Hepatocyte (in vitro differentiated cells): ENCODE measurements around the gene TCF4. TPM values are rescaled to one million over a fixed set of nuclear protein-coding genes. Genes with fewer than 3 reads are reported as not detected.

Source experiments
- DNase-seq: peaks from one replicate; pipeline ENCODE4 v3.0.0-alpha.2; 2016; ENCODE audit warnings: low spot score
- H2AFZ ChIP-seq: fragments of 200-600 bp; sonication (generic); 2 replicates; pipeline ENCODE4 v1.6.0; 2016; ENCODE audit warnings: antibody characterized with exemption, mild to moderate bottlenecking
- H3K27ac ChIP-seq: fragments of 200-600 bp; sonication (generic); 2 replicates; pipeline ENCODE4 v1.5.1; 2016; ENCODE audit warnings: mild to moderate bottlenecking
- H3K27me3 ChIP-seq: fragments of 200-600 bp; sonication (generic); 2 replicates; pipeline ENCODE4 v1.6.1; 2016
- H3K36me3 ChIP-seq: fragments of 200-600 bp; sonication (generic); replicated peaks from 2 replicates; pipeline ENCODE4 v1.5.1; 2016; ENCODE audit warnings: low read depth; ENCODE audit not compliant: insufficient read depth
- H3K4me1 ChIP-seq: fragments of 200-600 bp; sonication (generic); 2 replicates; pipeline ENCODE4 v1.5.1; 2016; ENCODE audit warnings: mild to moderate bottlenecking, moderate library complexity; ENCODE audit not compliant: insufficient read depth
- H3K4me2 ChIP-seq: fragments of 200-600 bp; sonication (generic); 2 replicates; pipeline ENCODE4 v1.6.0; 2016
- H3K4me3 ChIP-seq: fragments of 200-600 bp; sonication (generic); 2 replicates; pipeline ENCODE4 v1.5.1; 2016; ENCODE audit warnings: mild to moderate bottlenecking
- H3K79me2 ChIP-seq: fragments of 200-600 bp; sonication (generic); 2 replicates; pipeline ENCODE4 v1.6.0; 2017; ENCODE audit warnings: mild to moderate bottlenecking
- H3K9me2 ChIP-seq: fragments of 200-600 bp; sonication (generic); replicated peaks from 2 replicates; pipeline ENCODE4 v1.6.0; 2017; ENCODE audit warnings: mild to moderate bottlenecking; ENCODE audit not compliant: insufficient read depth
- H3K9me3 ChIP-seq: fragments of 200-600 bp; sonication (generic); 2 replicates; pipeline ENCODE4 v1.5.1; 2016; ENCODE audit warnings: low read depth, mild to moderate bottlenecking
- H4K20me1 ChIP-seq: fragments of 200-600 bp; sonication (generic); 2 replicates; pipeline ENCODE4 v1.6.0; 2016; ENCODE audit warnings: mild to moderate bottlenecking; ENCODE audit not compliant: insufficient read depth, poor library complexity, severe bottlenecking
- EZH2 ChIP-seq: fragments of 200-600 bp; sonication (generic); IDR thresholded peaks from 2 replicates; pipeline ENCODE4 v1.6.1; 2016; ENCODE audit warnings: antibody characterized with exemption, mild to moderate bottlenecking, borderline replicate concordance
- EZH2phosphoT487 ChIP-seq: fragments of 200-600 bp; sonication (generic); IDR thresholded peaks from one replicate; pipeline ENCODE4 v1.6.1; 2018; ENCODE audit warnings: antibody characterized with exemption, mild to moderate bottlenecking, low read depth, moderate library complexity; ENCODE audit not compliant: unreplicated experiment, severe bottlenecking
- WGBS: methylation state at CpG from one replicate; pipeline ENCODE4 v1.1.6; 2016; ENCODE audit warnings: low lambda C conversion rate; ENCODE audit errors: missing lambda C conversion rate; 5-methylcytosine and 5-hydroxymethylcytosine counted together
- polyA plus RNA-seq: library from polyadenylated mRNA; unstranded; fragments of >200 nt; fragmentation: Nextera tagmentation; extraction: Ambion mirVana; gene quantifications from 2 replicates; pipeline ENCODE4 v1.2.1, GENCODE V29; 2016
- total RNA-seq: library from RNA; depleted of rRNA; stranded (reverse); fragments of >200 nt; gene quantifications from 2 replicates; pipeline ENCODE4 v1.2.3, GENCODE V29; 2014
- TF ChIP-seq, protein P1 (sequence below): fragments of 200-600 bp; sonication (generic); IDR thresholded peaks from 2 replicates; pipeline ENCODE4 v1.5.1; 2016; ENCODE audit warnings: antibody characterized with exemption, mild to moderate bottlenecking; ENCODE audit not compliant: poor library complexity

TCF4 gene
- total and polyA plus RNA-seq, 2 experiments from 2014 or later = 40.5 to 65.2 TPM

- H3K27ac ChIP-seq = peak overlapping the region; percentile 84
- peaks cover 44% of the 10 kb centered on the region for H3K79me2 ChIP-seq
- H3K27me3 ChIP-seq = no peaks in the 10 kb centered on the region
- TF ChIP-seq, protein P1, sequence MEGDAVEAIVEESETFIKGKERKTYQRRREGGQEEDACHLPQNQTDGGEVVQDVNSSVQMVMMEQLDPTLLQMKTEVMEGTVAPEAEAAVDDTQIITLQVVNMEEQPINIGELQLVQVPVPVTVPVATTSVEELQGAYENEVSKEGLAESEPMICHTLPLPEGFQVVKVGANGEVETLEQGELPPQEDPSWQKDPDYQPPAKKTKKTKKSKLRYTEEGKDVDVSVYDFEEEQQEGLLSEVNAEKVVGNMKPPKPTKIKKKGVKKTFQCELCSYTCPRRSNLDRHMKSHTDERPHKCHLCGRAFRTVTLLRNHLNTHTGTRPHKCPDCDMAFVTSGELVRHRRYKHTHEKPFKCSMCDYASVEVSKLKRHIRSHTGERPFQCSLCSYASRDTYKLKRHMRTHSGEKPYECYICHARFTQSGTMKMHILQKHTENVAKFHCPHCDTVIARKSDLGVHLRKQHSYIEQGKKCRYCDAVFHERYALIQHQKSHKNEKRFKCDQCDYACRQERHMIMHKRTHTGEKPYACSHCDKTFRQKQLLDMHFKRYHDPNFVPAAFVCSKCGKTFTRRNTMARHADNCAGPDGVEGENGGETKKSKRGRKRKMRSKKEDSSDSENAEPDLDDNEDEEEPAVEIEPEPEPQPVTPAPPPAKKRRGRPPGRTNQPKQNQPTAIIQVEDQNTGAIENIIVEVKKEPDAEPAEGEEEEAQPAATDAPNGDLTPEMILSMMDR = no peak
- TF ChIP-seq EZH2phosphoT487 (no peak), EZH2 (no peak)
- WGBS = 93% methylated on average over 6 of the region's 6 CpGs
- DNase-seq = no peak
- H3K4me1 ChIP-seq = peaks cover 9% of the 10 kb centered on the region
- no peaks in the 10 kb centered on the region for H3K9me3 ChIP-seq
- peak overlapping the region; percentile 72 for H3K4me2 ChIP-seq
- H2AFZ ChIP-seq = no peak overlapping the region
- no peak overlapping the region for H3K4me3 ChIP-seq
- H4K20me1 ChIP-seq = no peaks in the 10 kb centered on the region
- H3K9me2 ChIP-seq = no peaks in the 10 kb centered on the region
- no peaks in the 10 kb centered on the region for H3K36me3 ChIP-seq
These were observed 189.1 kb downstream of the TCF4 start for GRCh38 chr18:55398858-55399257.

GRCh38 chr18:55396979-55397378 lies 191.0 kb downstream of the TCF4 start:
- WGBS = 57% methylated on average over 2 of the region's 2 CpGs
- Histone ChIP-seq H4K20me1 (no peaks in the 10 kb centered on the region), H3K9me2 (no peaks in the 10 kb centered on the region), H3K9me3 (no peaks in the 10 kb centered on the region), H3K27me3 (no peaks in the 10 kb centered on the region), H3K4me2 (no peak overlapping the region), H3K4me1 (peaks cover 3% of the 10 kb centered on the region), H3K79me2 (peaks cover 45% of the 10 kb centered on the region), H3K4me3 (no peak overlapping the region), H3K27ac (no peak overlapping the region), H2AFZ (no peak overlapping the region), H3K36me3 (no peaks in the 10 kb centered on the region)
- TF ChIP-seq, protein P1 = no peak
- TF ChIP-seq EZH2phosphoT487 (no peak), EZH2 (no peak)
- DNase-seq = no peak

GRCh38 chr18:55396267-55396905 lies 191.6 kb downstream of the TCF4 start:
- Histone ChIP-seq H3K9me3 (no peaks in the 10 kb centered on the region), H2AFZ (no peak overlapping the region), H3K27me3 (no peaks in the 10 kb centered on the region), H3K27ac (no peak overlapping the region), H3K4me3 (no peak overlapping the region), H3K4me2 (no peak overlapping the region), H3K9me2 (no peaks in the 10 kb centered on the region), H3K79me2 (peaks cover 46% of the 10 kb centered on the region), H3K36me3 (no peaks in the 10 kb centered on the region), H3K4me1 (peaks cover 3% of the 10 kb centered on the region), H4K20me1 (no peaks in the 10 kb centered on the region)
- DNase-seq = no peak
- WGBS = 55% methylated on average over 3 of the region's 3 CpGs
- TF ChIP-seq EZH2 (no peak), EZH2phosphoT487 (no peak)

- Histone ChIP-seq H3K4me2 (no peak overlapping the region), H3K27ac (no peak overlapping the region), H3K36me3 (no peaks in the 10 kb centered on the region), H2AFZ (no peak overlapping the region), H3K27me3 (no peaks in the 10 kb centered on the region), H4K20me1 (no peaks in the 10 kb centered on the region), H3K4me3 (no peak overlapping the region), H3K4me1 (no peaks in the 10 kb centered on the region), H3K79me2 (peaks cover 49% of the 10 kb centered on the region), H3K9me3 (no peaks in the 10 kb centered on the region), H3K9me2 (no peaks in the 10 kb centered on the region)
- 83% methylated on average over 6 of the region's 6 CpGs for WGBS
- no peak for DNase-seq
- TF ChIP-seq EZH2 (no peak), EZH2phosphoT487 (no peak)
- TF ChIP-seq, protein P1 = no peak
These were observed 192.2 kb downstream of the TCF4 start for GRCh38 chr18:55395799-55396198.
